GM20431 (cell line): ENCODE results near the gene MACROH2A2.
"Not testable (repeated sequence)": the region's sequence is repeated elsewhere in the genome, so short reads cannot be mapped to it uniquely, and the experiment has no call there.

ENCODE experiments used
- in situ Hi-C: fragments of 300-500 bp; cut with MseI, MboI; formaldehyde crosslinking; loops from one replicate; pipeline ENCODE4 v1.15.0; 2020; ENCODE audit warnings: low sequenced_read_pairs; ENCODE audit not compliant: unreplicated experiment

MACROH2A2 gene

DNA sequence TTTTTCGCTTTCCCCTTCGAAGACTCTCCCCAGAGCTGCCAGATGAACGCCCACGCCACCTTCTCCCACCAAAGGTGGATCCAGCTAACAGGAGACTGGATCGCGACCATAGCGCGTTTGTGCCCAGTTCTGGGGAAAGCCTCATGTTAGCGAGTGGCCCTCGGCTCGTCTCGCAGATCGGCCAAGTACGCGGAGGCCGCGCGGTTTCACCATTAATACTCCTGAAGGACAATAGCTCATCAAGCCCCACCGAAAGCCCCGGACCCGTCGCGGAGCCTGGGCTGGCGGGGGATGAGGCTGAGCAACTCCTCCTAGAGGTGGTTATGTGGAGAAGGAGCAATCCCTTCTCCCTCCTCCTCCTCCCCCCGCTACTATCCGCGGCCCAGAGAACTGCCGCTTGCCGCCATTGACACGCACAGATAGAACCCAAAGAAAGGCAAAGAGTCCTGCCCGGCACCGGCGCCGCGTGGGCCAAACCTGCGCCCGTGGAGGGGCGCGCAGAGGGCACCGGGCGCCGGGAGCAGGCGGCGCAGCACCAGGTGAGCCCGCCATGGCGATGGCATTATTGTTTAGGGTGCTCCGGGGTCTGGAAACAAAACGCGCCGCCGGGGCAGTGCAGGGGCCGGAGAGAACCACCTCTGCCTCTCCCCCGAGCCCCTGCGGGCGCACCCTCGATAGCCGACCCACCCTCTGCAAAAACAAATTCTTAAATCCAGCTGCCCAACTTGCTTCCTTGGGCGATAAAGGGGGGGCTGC is at the start of gene MACROH2A2:
TSS of gene MACROH2A2 (plus strand) at position 385 of the 756 bp plus-strand sequence. CDS start 22,813 bp downstream, outside the sequence.
- in situ Hi-C loops: no loop called here

DNA sequence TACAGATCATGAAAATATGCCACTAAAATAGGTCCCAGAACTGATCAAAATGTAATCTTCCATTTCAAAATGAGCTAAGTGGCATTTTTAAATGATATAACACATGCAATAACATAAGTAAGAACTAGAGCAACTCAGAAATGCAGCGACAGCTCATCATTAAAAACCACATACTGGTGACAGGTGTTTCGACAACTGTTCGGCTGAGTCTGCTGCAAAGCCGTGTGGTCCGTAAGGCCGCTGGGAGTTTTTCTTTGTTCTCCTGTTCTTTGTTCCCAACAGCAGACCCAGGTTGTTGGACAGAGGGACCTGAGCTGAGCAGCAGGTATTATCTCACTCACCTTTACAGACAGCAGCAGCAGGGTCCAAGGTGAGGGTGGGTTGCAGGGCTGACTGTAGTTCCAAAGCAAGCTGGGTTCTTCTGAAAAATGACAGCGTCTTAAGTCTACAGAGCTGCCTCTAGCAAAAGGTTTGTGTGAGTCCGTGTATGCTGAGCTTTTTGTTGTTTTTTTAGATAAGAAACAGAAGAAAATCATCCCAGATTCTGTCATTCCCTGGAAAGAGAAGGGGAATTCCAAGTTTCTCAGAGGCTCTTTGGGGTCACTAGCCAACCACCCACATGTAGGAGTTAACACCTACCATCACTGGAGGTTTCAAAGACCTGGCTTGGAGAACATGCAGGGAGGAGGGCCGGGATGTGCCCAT is 45.4 kb upstream of the MACROH2A2 start:
- in situ Hi-C loops: no loop called here

DNA sequence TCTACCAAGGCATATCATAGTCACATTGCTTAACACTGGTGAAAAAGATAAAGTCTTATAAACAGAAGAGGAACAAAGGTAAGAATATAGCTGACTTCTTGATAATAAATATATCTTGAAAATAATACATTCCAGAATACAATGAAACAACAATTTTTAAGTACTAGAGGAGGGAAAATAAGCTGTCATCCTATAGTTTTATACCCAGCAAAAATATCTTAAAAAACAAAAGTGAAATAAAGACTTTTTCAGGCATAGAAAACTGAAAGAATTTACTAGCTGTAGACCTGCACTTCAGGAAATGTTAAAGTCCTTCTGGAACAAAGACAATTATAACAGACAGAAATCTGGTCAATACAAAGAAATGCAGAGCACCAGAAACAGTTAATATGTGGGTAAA is 21.4 kb upstream of the MACROH2A2 start:
- in situ Hi-C loops: no loop called here

DNA sequence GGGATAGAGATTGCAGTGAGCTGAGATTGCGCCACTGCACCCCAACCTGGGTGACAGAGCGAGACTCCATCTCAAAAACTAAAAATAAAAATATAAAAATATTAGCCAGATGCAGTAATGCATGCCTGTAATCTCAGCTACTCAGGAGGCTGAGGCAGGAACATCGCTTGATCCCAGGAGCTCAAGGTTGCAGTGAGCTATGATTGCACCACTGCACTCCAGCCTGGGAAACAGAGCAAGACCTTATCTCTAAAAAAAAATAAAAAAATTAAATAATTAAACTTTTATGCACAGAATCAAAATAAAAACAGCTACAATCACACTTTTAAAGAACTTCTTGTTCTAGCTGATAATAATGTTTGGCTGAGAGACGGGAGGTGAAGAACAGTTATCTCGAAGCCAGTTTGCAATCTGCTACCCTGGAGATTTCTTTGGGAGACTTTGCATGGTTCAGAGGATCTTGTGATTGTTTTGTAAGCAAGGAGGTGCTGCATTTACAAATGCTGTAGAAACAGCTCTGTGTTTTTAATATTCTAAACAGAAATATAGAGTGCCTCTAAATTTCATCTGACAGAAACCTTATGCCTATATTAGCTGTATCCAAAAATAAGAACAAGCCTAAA is 19.9 kb upstream of the MACROH2A2 start:
- in situ Hi-C loops: no loop called here

DNA sequence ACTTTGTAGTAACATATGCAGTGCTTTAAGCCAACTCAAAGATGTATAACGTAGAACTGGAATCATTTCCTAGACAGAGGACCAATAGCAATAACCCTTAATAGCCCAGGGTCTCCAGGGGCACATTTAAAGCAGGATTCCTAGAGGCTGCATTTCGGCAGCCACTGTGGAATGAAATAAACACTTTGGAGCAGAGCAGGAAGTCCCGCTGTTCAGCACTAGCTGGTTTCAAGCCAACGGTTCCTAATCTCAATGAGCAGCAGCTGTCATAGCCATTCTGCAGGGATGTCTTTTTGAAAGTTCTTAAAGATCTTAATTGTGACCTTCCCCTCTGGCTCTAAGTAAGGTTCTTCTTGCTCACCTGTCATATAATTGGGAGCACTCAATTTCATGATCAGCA is 18.4 kb upstream of the MACROH2A2 start:
- in situ Hi-C loops: no loop called here

DNA sequence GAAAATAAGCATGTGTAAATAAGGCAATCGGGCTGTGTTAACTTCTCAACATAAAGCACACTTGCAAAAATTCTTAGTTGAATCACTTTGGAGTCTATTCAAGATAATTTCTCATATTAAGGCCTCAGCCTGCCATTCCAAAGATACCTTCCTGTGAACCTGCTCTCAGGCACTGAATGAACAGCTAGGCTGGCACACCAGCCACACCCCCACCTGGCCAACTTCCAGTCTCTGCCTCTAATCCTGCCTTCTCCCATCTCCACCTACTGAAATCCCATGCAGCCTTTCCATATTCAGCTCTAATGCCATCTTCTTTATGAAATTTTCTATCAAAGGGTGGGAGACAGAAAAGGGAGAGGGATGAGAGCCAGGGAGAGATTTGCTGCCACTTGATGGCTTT is 17.1 kb upstream of the MACROH2A2 start:
- in situ Hi-C loops: no loop called here

DNA sequence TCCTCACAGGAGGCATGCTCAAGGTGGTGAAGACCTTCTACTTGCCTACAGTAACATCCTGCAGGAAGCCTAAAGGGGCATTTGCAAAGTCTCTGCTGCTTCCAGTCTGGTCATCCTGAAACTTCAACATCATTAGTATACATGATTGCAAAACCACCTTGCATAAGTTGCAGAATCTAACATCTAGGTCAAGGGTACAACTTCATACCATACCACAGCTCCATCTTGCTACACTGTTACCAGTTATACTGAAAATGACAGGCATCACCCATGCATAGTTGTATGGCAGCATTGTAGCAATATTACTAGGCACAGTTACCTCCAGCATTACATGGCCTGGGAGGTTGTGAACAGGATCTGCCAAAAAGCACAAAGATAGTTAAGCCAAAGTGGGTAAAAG is 13.7 kb upstream of the MACROH2A2 start:
- in situ Hi-C loops: no loop called here

DNA sequence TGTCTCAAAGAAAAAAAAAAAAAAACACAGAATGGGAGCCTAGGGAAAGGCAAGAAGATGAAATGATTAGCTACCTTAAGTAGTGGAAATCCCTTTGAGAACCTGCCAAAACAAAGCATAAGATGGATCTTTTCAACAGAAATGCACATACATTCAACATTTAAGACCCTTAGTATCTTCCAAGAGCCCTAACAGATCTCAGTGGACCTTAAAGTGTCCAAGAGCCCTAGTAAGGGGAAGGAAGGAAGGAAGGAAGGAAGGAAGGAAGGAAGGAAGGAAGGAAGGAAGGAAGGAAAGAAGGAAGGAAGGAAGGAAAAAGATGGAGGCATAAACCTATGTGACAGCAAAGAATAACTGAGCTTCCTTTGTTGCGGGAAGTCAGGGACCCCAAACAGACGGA is 11.6 kb upstream of the MACROH2A2 start:
- in situ Hi-C loops: no loop called here

DNA sequence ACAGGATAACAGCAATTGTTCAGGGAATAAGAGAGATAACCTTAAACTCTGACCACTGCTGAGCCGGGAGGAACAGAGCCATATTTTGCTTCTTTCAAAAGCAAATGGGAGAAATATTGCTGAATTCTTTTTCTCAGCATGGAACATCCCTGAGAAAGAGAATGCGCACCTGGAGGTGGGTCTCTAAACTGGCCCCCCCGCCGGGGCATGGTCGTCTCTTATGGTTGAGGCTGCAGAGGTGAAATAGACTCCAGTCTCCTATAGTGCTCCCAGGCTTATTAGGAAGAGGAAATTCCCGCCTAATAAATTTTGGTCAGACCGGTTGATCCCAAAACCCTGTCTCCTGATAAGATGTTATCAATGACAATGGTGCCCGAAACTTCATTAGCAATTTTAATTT is 10.9 kb upstream of the MACROH2A2 start:
- in situ Hi-C loops: not testable (repeated sequence)

DNA sequence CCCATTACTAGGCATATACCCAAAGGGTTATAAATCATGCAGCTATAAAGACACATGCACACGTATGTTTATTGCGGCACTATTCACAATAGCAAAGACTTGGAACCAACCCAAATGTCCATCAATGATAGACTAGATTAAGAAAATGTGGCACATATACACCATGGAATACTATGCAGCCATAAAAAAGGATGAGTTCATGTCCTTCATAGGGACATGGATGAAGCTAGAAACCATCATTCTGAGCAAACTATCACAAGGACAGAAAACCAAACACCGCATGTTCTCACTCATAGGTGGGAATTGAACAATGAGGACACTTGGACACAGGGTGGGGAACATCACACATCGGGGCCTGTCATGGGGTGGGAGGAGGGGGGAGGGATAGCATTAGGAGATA is 5.6 kb upstream of the MACROH2A2 start:
- in situ Hi-C loops: not testable (repeated sequence)

DNA sequence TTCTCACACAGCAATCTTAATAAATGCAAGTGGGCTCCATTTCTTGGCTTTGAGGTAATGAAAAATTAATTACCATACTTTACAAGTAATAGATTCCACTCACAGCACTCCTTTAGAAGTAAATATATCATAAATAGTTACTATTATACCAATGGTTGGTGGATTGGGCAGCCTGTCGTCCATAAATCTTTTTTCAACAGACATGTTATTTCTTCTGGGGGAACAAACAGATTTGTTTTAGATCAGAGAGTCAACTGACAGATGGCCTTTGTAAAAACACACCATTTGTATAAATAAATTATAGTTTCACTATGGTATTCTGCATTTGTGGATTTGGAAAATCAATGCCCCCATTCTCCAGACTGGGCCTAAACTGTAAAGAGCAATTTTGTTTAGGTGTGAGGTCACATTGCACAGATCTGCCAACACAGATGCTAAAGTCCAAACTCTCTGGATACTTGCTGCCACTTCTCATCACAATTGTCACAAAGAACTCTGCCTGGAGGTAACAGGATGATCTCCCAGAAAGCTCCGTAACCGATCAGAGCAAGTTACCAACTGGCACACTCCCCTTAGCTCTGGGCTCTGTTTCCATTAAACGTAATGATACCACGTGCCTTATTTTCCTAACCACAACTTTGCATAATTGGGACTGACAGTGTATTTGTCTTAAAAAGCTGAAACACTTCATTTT is 4.5 kb upstream of the MACROH2A2 start:
- in situ Hi-C loops: no loop called here

DNA sequence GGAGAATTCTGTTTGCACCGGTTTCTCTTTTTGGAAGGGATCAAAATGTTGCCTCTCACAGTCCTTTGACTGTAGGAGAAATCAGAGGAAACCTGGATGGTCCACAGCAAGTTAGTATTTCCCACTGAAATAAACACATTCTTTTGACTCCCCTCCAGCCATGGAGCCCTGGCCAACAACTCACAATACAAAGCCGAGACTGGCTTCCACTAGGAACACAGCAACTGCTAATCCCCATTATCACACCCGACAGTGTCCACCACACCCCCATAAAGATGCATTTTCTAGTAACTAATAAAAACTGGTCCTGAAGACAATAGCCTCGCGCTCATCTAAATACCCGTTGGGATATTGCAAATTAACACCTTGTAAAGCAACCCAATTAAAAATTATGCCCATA is 798 bp upstream of the MACROH2A2 start:
- in situ Hi-C loops: no loop called here

DNA sequence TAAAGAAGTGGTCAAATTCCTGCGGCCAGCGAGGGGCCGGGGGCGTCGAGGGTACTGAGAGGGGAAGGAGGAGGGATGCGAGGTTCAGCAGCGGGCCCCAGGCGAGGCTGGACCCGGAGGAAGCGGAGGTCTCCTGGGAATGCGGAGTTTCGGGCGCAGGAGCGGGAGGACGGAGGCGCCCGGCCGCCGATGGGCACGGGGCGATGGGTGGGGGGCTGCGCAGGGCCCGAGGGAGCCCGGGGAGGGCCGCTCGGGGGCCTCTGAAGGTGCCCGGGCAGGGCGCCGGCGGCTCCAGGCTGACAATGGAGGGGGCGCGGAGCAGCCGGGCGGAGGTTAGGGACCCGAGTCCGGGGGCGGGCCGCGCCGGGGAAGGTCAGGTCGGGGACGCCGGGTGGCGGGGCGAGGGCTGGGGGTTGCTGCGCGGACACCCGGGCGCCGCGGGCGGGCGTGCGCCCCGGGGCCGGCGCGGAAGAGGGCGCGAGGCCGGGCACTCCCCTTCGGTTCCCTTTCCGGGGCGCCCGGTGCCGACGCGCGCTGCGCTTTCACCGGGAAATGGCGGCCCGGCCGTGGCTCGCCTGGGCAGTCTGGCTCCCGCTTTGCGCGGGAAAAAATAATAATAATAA is 683 bp downstream of the MACROH2A2 start:
- in situ Hi-C loops: no loop called here

DNA sequence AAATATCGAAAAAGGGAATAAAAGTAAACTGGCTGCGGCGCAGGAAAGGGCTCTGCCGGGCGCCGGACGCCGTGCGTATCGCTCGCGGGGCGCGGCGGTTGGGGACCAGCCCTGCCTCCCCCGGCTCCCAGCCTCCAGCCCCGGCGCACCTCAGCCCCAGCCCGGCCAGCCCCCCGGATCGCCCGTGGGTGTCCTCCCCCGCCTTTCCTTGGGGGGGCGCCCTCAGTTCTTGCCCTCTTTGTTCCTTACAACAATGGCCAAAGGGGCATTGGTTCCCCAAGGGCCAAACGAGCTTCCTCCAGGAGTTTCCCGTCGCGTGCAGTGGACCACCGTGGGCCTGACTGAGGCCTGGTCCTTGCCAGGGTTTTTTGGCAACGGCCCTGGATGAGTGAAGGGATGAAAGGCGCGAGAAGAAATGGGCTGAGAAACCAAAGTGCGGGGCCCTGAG is 1.2 kb downstream of the MACROH2A2 start:
- in situ Hi-C loops: no loop called here

DNA sequence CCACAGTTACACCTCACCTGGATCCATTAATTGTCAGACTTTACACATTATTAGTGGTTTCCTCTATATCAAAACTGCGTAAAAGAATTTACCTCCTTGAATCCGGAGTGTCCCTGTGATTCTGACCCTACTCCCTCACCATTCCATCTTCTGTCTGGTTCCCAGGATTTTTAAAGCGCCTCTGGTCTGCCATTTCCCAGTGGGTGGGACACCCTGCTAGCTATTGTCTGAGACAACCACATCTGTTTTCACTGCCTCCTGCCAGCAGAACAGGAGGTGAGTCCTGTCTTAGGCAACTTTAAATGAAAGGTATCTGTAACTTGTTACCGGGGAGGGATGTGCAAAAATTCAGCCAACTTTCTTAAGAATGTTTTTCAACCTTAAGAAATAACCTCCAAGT is 2.3 kb downstream of the MACROH2A2 start:
- in situ Hi-C loops: no loop called here

DNA sequence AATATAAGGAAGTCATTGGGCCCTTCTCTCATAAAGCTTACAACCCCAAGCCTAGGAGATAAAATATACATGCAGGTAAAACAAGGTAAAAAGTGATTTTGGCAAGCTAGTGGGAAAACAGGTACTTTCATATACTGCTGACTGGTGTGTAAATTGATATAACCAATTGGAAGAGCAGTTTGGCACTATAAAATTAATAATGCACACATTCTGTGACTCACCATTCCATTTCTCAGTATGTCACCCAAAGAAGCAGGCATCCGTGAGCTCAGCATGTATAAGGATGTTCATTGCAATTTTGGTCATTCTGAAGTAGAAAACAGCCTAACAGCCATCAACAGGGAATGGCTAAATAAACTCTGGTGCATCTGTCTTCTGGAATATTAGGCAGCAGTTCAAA is 2.9 kb downstream of the MACROH2A2 start:
- in situ Hi-C loops: no loop called here

DNA sequence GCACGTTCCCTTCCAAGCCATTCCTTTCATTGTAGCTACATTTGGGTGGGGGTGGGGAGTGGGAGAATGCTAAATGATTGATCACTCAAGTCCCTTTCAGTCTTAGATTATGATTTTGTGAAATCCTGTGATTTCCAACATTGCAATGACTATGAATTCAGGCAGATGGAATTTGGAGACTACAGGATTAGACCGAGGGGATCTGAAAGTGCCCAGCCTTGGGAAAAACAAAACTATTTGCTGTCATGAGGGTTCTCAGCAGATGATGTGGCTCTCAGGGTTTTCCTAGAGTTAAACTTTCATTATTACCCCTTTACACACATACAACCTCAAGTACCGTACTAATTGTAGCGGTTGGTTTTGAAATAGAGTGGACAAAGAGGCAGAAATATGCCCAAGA is 4.7 kb downstream of the MACROH2A2 start:
- in situ Hi-C loops: no loop called here

DNA sequence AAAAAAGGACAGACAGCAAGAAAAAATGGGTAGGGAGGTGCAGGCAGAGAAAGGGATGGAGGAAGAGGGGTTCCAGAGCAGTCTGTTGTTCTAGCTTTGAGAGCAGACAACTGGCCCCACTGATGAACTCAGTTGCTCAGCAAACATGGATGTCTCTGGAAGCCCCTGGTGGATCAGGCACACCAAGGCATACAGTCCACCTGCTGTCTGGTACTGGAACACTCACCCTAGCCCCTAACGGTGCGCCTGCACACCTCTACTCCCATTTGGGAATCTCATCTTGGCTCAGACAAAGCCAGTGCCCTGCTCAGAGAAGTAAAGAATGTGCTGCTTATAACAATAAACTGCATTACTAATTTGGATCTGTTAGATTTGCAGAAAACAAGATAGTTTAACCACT is 7.7 kb downstream of the MACROH2A2 start:
- in situ Hi-C loops: no loop called here

DNA sequence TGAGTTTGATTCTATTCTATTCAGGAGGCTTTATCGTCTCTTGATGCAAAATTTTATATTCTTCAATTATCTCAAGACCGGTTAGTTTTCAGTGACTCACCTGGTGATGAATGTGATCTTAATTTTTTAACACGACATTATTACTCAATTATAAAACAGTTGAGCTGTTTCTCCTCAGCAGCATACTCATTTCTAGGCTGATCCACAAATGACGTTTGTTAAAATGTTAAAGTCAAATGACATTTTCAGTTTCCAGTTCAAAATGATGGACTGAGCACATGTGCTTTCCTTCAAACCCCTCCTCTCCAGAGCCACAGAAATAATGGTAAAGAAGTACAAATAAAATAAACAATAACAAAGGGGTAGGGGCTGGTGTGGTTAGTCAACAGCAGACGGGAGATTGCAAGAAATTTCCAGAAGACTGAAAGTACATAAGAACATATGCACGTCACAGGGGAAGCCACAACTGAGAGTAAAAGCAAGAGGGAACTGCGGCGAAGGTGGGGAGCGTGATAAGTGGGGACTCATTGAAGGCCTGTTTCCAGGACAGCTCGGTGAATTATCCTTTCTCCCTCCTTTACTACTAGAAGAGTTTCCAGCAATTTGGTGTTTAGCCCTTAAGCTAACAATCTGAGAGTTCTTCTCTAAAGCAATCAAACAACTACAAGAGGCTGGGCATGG is 10.9 kb downstream of the MACROH2A2 start:
- in situ Hi-C loops: no loop called here

DNA sequence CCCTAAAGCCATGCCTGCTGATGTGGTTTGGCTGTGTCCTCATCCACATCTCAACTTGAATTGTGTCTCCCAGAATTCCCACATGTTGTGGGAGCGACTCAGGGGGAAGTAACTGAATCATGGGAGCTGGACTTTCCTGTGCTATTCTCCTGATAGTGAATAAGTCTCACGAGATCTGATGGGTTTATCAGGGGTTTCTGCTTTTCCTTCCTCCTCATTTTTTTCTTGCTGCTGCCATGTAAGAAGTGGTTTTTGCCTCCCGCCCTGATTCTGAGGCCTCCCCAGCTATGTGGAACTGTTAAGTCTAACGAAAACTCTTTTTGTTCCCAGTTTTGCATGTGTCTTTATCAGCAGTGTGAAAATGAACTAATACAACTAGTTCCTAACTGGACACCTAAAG is 11.8 kb downstream of the MACROH2A2 start:
- in situ Hi-C loops: no loop called here
